Duodenal mucosa (tissue), 2 donors: ENCODE results near the gene HLA-DPB1.

Source experiments
- H3K27ac ChIP-seq: one replicate; pipeline ENCODE4 v1.7.0; 2013; ENCODE audit warnings: low read depth, low read length
- H3K27me3 ChIP-seq, 2 donors: one replicate each; pipeline ENCODE4 v1.7.0; 2013; ENCODE audit warnings: low read length in 2 of 2, control low read depth in 1 of 2; ENCODE audit not compliant: insufficient read depth in 2 of 2, control insufficient read depth in 1 of 2
- H3K36me3 ChIP-seq, 2 donors: one replicate each; pipeline ENCODE4 v1.7.0; 2013; ENCODE audit warnings: low read length in 2 of 2, control low read depth in 1 of 2; ENCODE audit not compliant: insufficient read depth in 2 of 2, control insufficient read depth in 1 of 2
- H3K4me1 ChIP-seq, 2 donors: one replicate each; pipeline ENCODE4 v1.7.0; 2013; ENCODE audit warnings: low read length in 2 of 2, control low read depth in 1 of 2; ENCODE audit not compliant: insufficient read depth in 2 of 2, control insufficient read depth in 1 of 2
- H3K4me3 ChIP-seq, 2 donors: one replicate each; pipeline ENCODE4 v1.7.0; 2013; ENCODE audit warnings: low read length in 2 of 2, low read depth in 1 of 2
- H3K9ac ChIP-seq, 2 donors: one replicate each; pipeline ENCODE4 v1.7.0; 2013; ENCODE audit warnings: low read length in 2 of 2, low read depth in 1 of 2
- H3K9me3 ChIP-seq, 2 donors: one replicate each; pipeline ENCODE4 v1.7.0; 2013; ENCODE audit warnings: low read length in 2 of 2, control low read depth in 1 of 2; ENCODE audit not compliant: control insufficient read depth in 1 of 2

Gene HLA-DPB1

DNA sequence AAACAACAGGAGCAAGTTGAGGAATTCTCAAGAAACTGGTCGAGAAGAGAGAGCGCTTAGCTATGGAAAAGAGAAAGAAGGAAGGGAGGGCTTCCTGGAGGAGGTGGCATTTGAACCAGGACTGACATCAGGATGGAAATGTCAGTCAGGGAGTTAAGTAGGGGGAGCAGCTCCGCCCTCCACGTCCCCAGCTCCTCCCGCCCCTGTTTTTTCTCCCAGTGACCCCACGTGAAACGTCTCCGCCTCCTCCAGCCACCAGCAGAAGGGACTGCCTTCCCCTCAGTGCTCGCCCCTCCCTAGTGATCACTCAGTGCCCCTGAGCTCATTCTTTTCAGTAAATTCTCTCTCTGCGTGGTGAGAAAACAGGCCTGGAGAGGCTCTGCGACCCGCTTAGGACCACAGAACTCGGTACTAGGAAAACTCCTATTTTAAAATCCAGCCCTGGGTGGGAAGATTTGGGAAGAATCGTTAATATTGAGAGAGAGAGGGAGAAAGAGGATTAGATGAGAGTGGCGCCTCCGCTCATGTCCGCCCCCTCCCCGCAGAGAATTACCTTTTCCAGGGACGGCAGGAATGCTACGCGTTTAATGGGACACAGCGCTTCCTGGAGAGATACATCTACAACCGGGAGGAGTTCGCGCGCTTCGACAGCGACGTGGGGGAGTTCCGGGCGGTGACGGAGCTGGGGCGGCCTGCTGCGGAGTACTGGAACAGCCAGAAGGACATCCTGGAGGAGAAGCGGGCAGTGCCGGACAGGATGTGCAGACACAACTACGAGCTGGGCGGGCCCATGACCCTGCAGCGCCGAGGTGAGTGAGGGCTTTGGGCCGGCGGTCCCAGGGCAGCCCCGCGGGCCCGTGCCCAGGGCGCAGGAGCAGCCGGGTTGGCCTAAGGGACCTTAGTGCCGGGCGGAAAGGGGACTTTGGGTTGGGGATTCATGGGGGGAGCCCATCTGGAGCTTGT, 4.6 kb downstream of the HLA-DPB1 start:
- Histone ChIP-seq H3K27ac (peak overlapping the region; percentile 64), H3K9me3 (no peaks in the 10 kb centered on the region), H3K4me3 (peak overlapping the region; percentile 38 to 40), H3K9ac (peak overlapping the region in 1 of 2 donors; percentile 30), H3K4me1 (peaks cover 0 to 12% of the 10 kb centered on the region in 2 donors), H3K36me3 (peaks cover 0 to 4% of the 10 kb centered on the region in 2 donors), H3K27me3 (peaks cover 0 to 4% of the 10 kb centered on the region in 2 donors)

DNA sequence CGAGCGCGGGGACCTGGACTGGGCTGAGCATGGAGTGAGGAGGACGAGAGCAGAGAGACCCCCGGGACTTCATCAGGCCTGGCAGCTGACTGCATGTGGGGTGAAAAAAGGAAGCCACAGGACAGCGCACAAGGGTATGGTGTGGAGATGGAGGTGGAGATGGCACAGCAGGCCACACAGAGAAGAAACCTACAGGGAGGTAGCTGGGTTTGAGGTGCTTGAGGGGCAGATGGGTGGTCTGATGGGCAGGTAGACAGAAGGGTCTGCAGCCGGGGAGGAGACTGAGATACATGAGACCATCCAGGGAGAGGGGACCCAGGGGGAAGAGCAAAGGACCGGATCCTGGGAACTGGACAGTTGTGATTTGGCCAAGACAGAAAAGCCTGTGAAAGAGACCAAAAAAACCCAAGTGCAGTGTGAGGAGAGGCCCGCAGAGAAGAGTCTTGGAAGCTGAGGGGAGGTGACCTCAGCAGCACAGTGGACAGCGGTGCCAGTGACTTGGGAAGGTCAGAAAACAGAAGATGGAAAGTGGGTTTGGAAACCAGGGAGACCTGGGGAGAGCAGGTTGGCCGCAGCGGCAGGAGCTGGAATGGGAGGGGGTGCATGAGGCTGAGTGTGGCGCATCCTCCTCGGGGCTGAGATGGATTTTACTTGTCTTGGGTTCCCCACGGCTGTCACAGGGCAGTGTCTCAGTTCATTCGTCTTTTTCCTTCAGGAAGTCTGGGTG, 5.5 kb downstream of the HLA-DPB1 start:
- Histone ChIP-seq H3K27ac (peak overlapping the region; percentile 56), H3K9ac (no peak overlapping the region), H3K4me1 (peaks cover 0 to 4% of the 10 kb centered on the region in 2 donors), H3K4me3 (peak overlapping the region; percentile 38 to 40), H3K36me3 (peaks cover 0 to 9% of the 10 kb centered on the region in 2 donors), H3K9me3 (no peaks in the 10 kb centered on the region), H3K27me3 (peaks cover 0 to 4% of the 10 kb centered on the region in 2 donors)

DNA sequence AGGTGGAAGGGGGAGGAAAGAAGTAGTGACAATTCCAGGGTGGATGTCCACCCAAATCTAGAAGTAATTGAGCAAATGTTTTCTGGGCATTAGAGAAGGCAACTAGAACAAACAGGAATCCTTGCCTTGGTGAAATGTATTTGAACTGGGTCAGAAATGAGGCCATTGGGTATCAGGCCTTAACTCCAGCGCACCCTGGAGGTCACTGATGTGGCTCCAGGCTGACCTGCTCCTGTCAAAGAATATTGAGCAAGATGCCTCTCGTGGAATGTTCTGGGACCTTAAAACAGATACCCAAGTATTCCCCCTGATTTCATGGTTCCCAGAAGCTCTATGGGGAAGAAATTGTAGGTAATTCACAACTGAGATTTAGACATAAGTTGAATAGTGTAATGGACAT, 6.9 kb downstream of the HLA-DPB1 start:
- Histone ChIP-seq H3K9ac (no peak overlapping the region), H3K4me1 (no peaks in the 10 kb centered on the region), H3K4me3 (no peak overlapping the region), H3K9me3 (no peaks in the 10 kb centered on the region), H3K27ac (no peak overlapping the region), H3K36me3 (peaks cover 0 to 10% of the 10 kb centered on the region in 2 donors), H3K27me3 (peaks cover 0 to 4% of the 10 kb centered on the region in 2 donors)

DNA sequence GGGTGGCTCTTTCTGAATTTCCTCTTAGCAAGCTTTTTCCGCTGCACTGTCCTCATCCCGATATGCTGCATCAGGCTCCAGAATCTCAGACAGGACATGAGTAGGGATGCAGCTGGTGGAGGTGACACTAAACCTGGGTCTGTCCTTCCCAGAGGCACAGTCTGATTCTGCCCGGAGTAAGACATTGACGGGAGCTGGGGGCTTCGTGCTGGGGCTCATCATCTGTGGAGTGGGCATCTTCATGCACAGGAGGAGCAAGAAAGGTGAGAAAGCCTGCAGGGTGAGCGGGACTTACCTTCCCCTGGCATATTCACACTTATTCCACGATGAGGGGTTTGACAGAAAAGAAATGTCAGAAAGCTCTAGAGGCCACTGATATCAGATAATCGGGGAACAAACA, 9.8 kb downstream of the HLA-DPB1 start:
- Histone ChIP-seq H3K9me3 (no peaks in the 10 kb centered on the region), H3K9ac (no peak overlapping the region), H3K4me1 (no peaks in the 10 kb centered on the region), H3K4me3 (no peak overlapping the region), H3K36me3 (peaks cover 0 to 10% of the 10 kb centered on the region in 2 donors), H3K27me3 (no peaks in the 10 kb centered on the region), H3K27ac (no peak overlapping the region)

DNA sequence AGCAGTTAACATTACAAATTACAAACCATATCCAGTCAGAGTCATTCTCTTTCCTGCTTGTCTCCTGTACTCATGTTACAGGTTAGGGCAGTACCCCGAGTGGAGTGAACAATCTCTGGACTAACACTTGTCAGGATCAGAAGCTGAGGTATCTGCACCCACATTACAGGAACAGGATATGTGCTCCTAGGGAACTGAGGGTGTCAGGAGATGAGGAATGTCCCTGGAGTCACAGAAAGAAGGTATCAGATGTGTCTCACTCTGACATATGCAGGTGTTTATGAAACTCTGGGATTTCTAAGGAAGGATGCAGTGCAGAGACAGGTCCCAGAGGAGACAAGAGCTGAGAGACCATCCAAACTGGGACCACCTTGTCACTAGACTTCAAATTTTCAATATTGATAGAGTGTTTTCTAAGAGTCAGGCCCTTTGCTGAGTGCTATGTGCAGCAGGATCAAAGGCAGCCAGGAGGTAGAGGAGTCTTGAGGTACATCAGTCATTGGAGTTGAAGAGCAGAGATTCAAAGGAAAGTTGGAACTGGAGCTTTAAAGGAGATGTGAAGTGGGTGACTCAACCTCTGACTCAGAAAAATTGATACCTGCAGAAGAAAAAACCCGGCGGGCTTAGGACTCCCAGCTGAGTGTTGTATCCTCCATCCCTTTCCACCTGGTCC, 12.6 kb downstream of the HLA-DPB1 start:
- Histone ChIP-seq H3K27ac (no peak overlapping the region), H3K4me1 (no peaks in the 10 kb centered on the region), H3K36me3 (peaks cover 0 to 10% of the 10 kb centered on the region in 2 donors), H3K4me3 (no peak overlapping the region), H3K27me3 (no peaks in the 10 kb centered on the region), H3K9ac (no peak overlapping the region), H3K9me3 (no peaks in the 10 kb centered on the region)

DNA sequence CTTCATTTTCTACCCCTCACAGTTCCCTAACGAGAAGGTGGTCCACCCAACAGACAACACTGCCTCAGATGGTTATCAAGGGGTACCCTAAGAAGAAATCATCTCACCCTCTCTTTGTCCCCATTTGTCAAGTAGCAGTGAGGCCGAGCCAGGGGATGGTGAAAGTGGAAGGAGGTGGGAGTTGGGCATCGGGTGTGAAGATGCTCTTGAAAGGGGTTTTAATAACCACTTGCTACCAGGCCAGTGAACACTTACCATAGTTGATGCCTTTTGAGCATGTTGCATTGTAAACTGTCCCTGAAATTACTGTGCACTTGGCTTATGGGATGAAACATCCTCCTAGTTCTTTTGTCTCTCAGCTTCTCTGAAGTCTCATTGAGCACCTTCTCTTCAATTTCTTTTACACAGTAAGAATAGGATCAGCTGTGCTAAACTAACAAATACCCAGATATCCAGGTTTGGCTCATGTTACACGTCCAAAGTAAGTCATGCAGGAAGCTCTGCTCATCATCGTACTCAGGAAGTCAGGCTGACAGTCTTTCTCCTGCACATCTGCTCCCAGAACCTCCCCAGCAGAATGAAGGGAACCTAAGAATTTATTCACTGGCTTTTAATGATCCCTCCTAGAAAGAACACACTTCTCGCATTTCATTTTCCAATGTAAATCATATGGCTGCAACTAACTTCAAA, 13.3 kb downstream of the HLA-DPB1 start:
- Histone ChIP-seq H3K4me1 (no peaks in the 10 kb centered on the region), H3K27me3 (no peaks in the 10 kb centered on the region), H3K4me3 (no peak overlapping the region), H3K27ac (no peak overlapping the region), H3K9me3 (no peaks in the 10 kb centered on the region), H3K9ac (no peak overlapping the region), H3K36me3 (peaks cover 0 to 10% of the 10 kb centered on the region in 2 donors)

DNA sequence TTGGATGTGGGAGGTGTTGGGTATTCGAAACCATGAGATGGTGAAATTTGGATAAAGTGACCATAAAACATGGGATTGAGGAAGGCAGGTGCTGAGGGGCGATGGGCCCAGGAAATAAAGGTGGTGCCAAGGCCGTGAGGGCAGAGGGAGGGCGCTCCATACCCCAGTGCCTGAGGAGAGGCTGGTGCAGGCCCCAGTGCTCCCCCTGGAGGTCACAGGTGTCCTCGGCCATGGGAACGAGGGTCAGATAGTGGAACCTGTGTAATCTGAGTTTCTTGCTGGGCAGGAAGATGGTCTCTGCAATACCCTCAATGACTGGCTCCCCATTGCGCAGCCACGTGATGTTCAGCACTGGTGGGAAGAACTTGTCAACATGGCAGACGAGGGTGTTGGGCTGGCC, 16.2 kb downstream of the HLA-DPB1 start:
- H3K4me3 ChIP-seq = no peak overlapping the region
- H3K27me3 ChIP-seq = no peaks in the 10 kb centered on the region
- H3K9me3 ChIP-seq = no peaks in the 10 kb centered on the region
- H3K9ac ChIP-seq = no peak overlapping the region
- no peak overlapping the region for H3K27ac ChIP-seq
- H3K36me3 ChIP-seq = no peaks in the 10 kb centered on the region
- no peaks in the 10 kb centered on the region for H3K4me1 ChIP-seq

DNA sequence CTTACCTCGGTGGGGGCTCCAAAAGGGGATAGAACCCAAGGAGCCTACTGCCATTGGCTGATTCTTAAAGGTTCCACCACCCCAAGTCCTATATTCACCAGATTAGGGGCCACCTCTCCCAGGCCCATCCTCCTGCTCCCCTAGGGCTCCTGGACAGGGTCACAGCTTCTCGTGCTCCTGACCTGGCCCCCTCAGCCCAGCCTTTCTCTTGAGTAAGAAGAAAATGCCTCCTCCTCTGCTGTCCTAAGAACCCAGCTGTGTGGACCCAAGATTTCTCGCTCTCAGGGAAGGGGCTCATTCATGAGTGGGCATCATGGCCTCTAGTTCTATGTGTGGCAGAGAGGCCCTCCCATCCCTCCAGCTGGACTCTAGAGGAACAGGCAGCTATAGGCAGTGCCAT, 16.6 kb downstream of the HLA-DPB1 start:
- Histone ChIP-seq H3K4me1 (no peaks in the 10 kb centered on the region), H3K9ac (no peak overlapping the region), H3K9me3 (no peaks in the 10 kb centered on the region), H3K36me3 (no peaks in the 10 kb centered on the region), H3K27me3 (no peaks in the 10 kb centered on the region), H3K27ac (no peak overlapping the region), H3K4me3 (no peak overlapping the region)

DNA sequence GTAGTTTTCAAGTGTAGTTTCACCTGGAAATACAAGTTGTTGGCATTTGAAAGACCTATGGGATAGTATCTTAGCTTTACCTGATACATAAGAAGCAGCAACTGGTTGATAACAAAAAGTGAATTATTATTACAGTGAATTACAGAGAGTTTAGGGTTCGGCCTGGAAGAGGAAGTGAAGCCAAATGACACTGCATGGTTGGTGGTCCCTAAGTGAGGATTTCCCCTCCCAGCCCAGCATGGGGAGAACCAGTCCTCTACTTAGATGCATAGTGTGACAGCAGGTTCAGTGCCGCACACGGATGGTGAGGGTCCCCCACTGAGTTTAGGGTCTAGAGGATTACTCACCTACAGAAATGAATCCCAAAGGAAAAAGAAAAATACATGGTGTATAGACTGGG, 18.1 kb downstream of the HLA-DPB1 start:
- H3K27me3 ChIP-seq = no peaks in the 10 kb centered on the region
- H3K4me3 ChIP-seq = no peak overlapping the region
- H3K36me3 ChIP-seq = no peaks in the 10 kb centered on the region
- H3K27ac ChIP-seq = no peak overlapping the region
- no peaks in the 10 kb centered on the region for H3K4me1 ChIP-seq
- H3K9me3 ChIP-seq = no peaks in the 10 kb centered on the region
- H3K9ac ChIP-seq = no peak overlapping the region
